Heart left ventricle (tissue), 16 donors: ENCODE data around the gene NID2. TPM values are rescaled to one million over a fixed set of nuclear protein-coding genes. Genes with fewer than 3 reads are reported as not detected.

Source experiments
- ATAC-seq, 4 donors: fragments of 200-7000 bp; cut with Tn5 transposase; one replicate each; pipeline ENCODE4 v1.9.1; 2020 to 2022; ENCODE audit warnings: moderate library complexity in 4 of 4, mild to moderate bottlenecking in 3 of 4, moderate number of reproducible peaks in 1 of 4
- DNase-seq, 5 donors: peaks; one replicate each; pipeline ENCODE4 v3.0.0-alpha.2; 2020
- H3K27ac ChIP-seq, 12 donors: fragments of 200-600 bp; sonication (generic) in 4 of 12; one replicate each; pipeline versions ENCODE4 v1.5.0 to v1.8.0; 2016 to 2022; ENCODE audit warnings: mild to moderate bottlenecking in 2 of 12
- H3K27me3 ChIP-seq, 9 donors: fragments of 200-600 bp; sonication (generic) in 2 of 9; one replicate each; pipeline versions ENCODE4 v1.5.1 to v1.8.0; 2016 to 2022; ENCODE audit warnings: mild to moderate bottlenecking in 3 of 9
- H3K36me3 ChIP-seq, 9 donors: fragments of 200-600 bp; sonication (generic) in 2 of 9; one replicate each; pipeline versions ENCODE4 v1.5.0 to v1.8.0; 2018 to 2022; ENCODE audit warnings: mild to moderate bottlenecking in 2 of 9
- H3K4me1 ChIP-seq, 12 donors: fragments of 200-600 bp; sonication (generic) in 4 of 12; one replicate each; pipeline versions ENCODE4 v1.5.0 to v1.8.0; 2016 to 2022; ENCODE audit warnings: mild to moderate bottlenecking in 3 of 12
- H3K4me3 ChIP-seq, 12 donors: fragments of 200-600 bp; sonication (generic) in 4 of 12; one replicate each; pipeline versions ENCODE4 v1.5.0 to v1.8.0; 2017 to 2022; ENCODE audit warnings: mild to moderate bottlenecking in 9 of 12, moderate library complexity in 4 of 12
- H3K9me3 ChIP-seq, 12 donors: fragments of 200-600 bp; sonication (generic) in 4 of 12; one replicate each; pipeline versions ENCODE4 v1.5.0 to v1.8.0; 2016 to 2022; ENCODE audit warnings: mild to moderate bottlenecking in 1 of 12
- CTCF ChIP-seq, 12 donors: fragments of 200-600 bp; sonication (generic) in 4 of 12; IDR thresholded peaks; one replicate each; pipeline versions ENCODE4 v1.5.0 to v1.8.0; 2018 to 2022; ENCODE audit warnings: antibody characterized with exemption in 12 of 12, mild to moderate bottlenecking in 5 of 12
- POLR2A ChIP-seq, 2 donors: fragments of 450-650 bp; IDR thresholded peaks; one replicate each; pipeline ENCODE4 v1.6.1; 2017; ENCODE audit warnings: antibody characterized with exemption in 2 of 2, mild to moderate bottlenecking in 2 of 2, moderate library complexity in 2 of 2
- WGBS, 4 donors: extraction: QIAGEN DNeasy Blood & Tissue Kit in 2 of 4; methylation state at CpG; one replicate each; pipeline versions ENCODE4 v1.1.5 to v1.1.7; 2013 to 2018; 5-methylcytosine and 5-hydroxymethylcytosine counted together
- intact Hi-C, 10 donors: fragments of 100-400 bp; cut with DNase I; formaldehyde crosslinking; loops; one replicate each; pipeline versions ENCODE4 v1.11.1 to v1.14.2; 2022
- polyA plus RNA-seq, 2 donors: library from polyadenylated mRNA; stranded (reverse); fragments of 200-250 nt; gene quantifications; one replicate each; pipeline ENCODE4 v1.2.3, GENCODE V29; 2013
- total RNA-seq, 9 donors: library from RNA; depleted of rRNA in 2 of 9; stranded (reverse); fragments of >200 nt in 2 of 9; fragmentation: NEBNext Ultra II Directional in 3 of 9; extraction: Animal tissue kit (Norgen Biotek cat#: 25700) in 3 of 9; gene quantifications; one replicate each; pipeline versions ENCODE4 v1.1.0 to v1.2.4, GENCODE V29; 2016 to 2023
- donor health status: ischemic (EF 13 %, LVEDD 7.1; RV severe dilation, severe dysfunction).
- donor health status: healthy with polysubstance abuse.
- donor health status: DM: no; HTN: yes; CAD: no.
- donor health status: DM: no; HTN: no; CAD: no.
- donor health status: ischemic (EF 25% LVEDD 6.9; RV normal size, moderate dysfunction).
- donor health status: ischemic (EF 25% LVEDD 5.7; RV mildly dilated, moderate dysfunction).
- donor health status: healthy.
- donor health status: DM: yes; HTN: yes; CAD: no.
- donor health status: ischemic (EF 35%, LVEDD 5.7; RV mildly dilated, moderate dysfunction).
- donor health status: nonischemic (EF 11% LVEDD 7.7; RV severe dilation, severe dysfunction).
- donor health status: DM: yes; HTN: yes; CAD: no.
- donor health status: PGD.
- donor health status: ischemic (EF 29% LVEDD 5.4; RV normal size, mild dysfunction).
- donor health status: nonischemic (EF 23%, LVEDD 6.1; RV moderate dilation, normal function).

Gene NID2
- total and polyA plus RNA-seq, 11 donors: 17.3 to 77.4 (median 40.6) TPM

GRCh38 chr14:52000019-52000582, 68.8 kb downstream of the NID2 start:
- 52 to 71% (median 68%) methylated on average over 3 of the region's 3 CpGs for WGBS, 4 donors
- Histone ChIP-seq H3K27me3 (no peaks in the 10 kb centered on the region), H3K36me3 (peaks cover 0 to 90% (median 82%) of the 10 kb centered on the region in 9 donors), H3K4me3 (no peak overlapping the region), H3K4me1 (peaks cover 7 to 54% (median 34%) of the 10 kb centered on the region in 12 donors), H3K27ac (peak overlapping the region in 3 of 12 donors; percentile 12 to 29 (median 19)), H3K9me3 (no peaks in the 10 kb centered on the region)
- TF ChIP-seq POLR2A (IDR thresholded peaks at IDR 0.05) (no peak), CTCF (IDR thresholded peaks at IDR 0.05) (no peak)
- DNase-seq (no peak), ATAC-seq (peak in 1 of 4 donors; percentile 16)
- intact Hi-C loops: loop anchor here in 2 of 10 donors (5.0 kb wide), 2 partner anchors 67 to 72 kb away; partner anchors contain the start of gene NID2 (in 1 of the 2)

DNA sequence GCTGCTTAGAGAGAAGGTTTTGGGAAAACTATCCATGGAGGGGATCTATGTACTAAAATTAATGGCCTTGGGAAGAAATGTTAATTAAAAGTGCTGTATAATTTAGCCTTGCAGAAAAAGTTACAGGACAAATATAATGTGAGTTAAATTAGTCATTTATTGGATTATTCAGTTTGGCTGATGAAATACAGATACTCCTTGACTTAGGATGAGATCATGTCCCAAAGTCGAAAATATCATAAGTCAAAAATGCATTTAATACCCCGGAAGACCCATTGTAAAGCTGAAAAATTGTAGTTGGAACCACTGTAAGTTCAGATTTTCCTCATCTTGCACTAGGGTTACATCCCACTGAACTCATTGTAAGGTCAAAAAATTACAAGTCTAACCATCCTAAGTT, 69.8 kb downstream of the NID2 start:
- Histone ChIP-seq H3K9me3 (no peaks in the 10 kb centered on the region), H3K4me3 (no peak overlapping the region), H3K27ac (peak overlapping the region in 1 of 12 donors; percentile 7), H3K27me3 (no peaks in the 10 kb centered on the region), H3K4me1 (peaks cover 7 to 61% (median 36%) of the 10 kb centered on the region in 12 donors), H3K36me3 (peaks cover 0 to 90% (median 82%) of the 10 kb centered on the region in 9 donors)
- no peak for TF ChIP-seq CTCF (IDR thresholded peaks at IDR 0.05)
- TF ChIP-seq POLR2A (IDR thresholded peaks at IDR 0.05): no peak
- no peak for DNase-seq
- 71 to 79% (median 73%) methylated on average over 2 of the region's 2 CpGs for WGBS, 4 donors
- ATAC-seq: no peak
- intact Hi-C loops: loop anchor here in 7 of 10 donors (2.0 to 10.0 kb wide), 6 partner anchors 33 to 266 kb away; partner anchors contain the start of genes NID2 (in 3 of the 7) and PTGDR (in 1 of the 7)

DNA sequence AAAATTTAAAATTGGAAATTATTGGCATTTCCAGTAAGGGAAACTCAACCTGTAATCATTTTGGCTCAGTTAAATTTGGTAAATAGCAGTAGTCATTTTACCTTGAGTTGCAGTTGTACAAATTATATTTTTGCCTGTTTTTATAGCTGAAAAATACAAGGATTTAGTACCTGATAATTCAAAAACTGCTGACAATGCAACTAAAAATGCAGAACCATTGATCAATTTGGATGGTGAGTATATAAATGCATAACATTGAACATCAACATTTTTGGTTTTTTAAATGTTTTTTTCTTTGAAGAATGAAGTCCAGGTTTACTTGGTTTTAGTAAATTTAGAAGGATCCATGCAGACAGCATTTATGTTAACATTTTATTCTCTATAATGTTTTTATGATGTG, 70.5 kb downstream of the NID2 start:
- Histone ChIP-seq H3K36me3 (peaks cover 0 to 90% (median 82%) of the 10 kb centered on the region in 9 donors), H3K9me3 (no peaks in the 10 kb centered on the region), H3K27me3 (no peaks in the 10 kb centered on the region), H3K4me1 (peaks cover 2 to 58% (median 34%) of the 10 kb centered on the region in 12 donors), H3K27ac (no peak overlapping the region), H3K4me3 (no peak overlapping the region)
- ATAC-seq (no peak), DNase-seq (no peak)
- TF ChIP-seq POLR2A (IDR thresholded peaks at IDR 0.05): no peak
- no peak for TF ChIP-seq CTCF (IDR thresholded peaks at IDR 0.05)
- intact Hi-C loops: loop anchor here in 7 of 10 donors (2.0 to 10.0 kb wide), 6 partner anchors 34 to 266 kb away; partner anchors contain the start of genes NID2 (in 3 of the 7) and PTGDR (in 1 of the 7)

GRCh38 chr14:51996148-51996746, 72.6 kb downstream of the NID2 start:
- H3K4me3 ChIP-seq: no peak overlapping the region

More at GRCh38 chr14:51996148-51996746, 72.6 kb downstream of the NID2 start:
- WGBS, 4 donors: 38 to 51% (median 42%) methylated on average over 4 of the region's 4 CpGs
- DNase-seq (no peak), ATAC-seq (no peak)
- H3K27me3 ChIP-seq: no peaks in the 10 kb centered on the region
- H3K27ac ChIP-seq: no peak overlapping the region
- H3K4me1 ChIP-seq: peaks cover 0 to 57% (median 26%) of the 10 kb centered on the region in 12 donors
- intact Hi-C loops: loop anchor here in 8 of 10 donors (1.0 to 10.0 kb wide), 7 partner anchors 36 to 269 kb away; partner anchors contain the start of genes NID2 (in 3 of the 8) and PTGDR (in 1 of the 8)
- peaks cover 0 to 90% (median 82%) of the 10 kb centered on the region in 9 donors for H3K36me3 ChIP-seq
- TF ChIP-seq CTCF (IDR thresholded peaks at IDR 0.05): peak; percentile 72 to 94 (median 79)
- TF ChIP-seq POLR2A (IDR thresholded peaks at IDR 0.05): no peak
- no peaks in the 10 kb centered on the region for H3K9me3 ChIP-seq
